ENCODE results near the gene CAMK1D. TPM values are rescaled to one million over a fixed set of nuclear protein-coding genes. Genes with fewer than 3 reads are reported as not detected.
A peak's percentile ranks its signal among the peaks of the same experiment; 100 is the strongest.

The CAMK1D gene
- total RNA-seq, 1 donor from 2014 or later = 7.6 TPM

DNA sequence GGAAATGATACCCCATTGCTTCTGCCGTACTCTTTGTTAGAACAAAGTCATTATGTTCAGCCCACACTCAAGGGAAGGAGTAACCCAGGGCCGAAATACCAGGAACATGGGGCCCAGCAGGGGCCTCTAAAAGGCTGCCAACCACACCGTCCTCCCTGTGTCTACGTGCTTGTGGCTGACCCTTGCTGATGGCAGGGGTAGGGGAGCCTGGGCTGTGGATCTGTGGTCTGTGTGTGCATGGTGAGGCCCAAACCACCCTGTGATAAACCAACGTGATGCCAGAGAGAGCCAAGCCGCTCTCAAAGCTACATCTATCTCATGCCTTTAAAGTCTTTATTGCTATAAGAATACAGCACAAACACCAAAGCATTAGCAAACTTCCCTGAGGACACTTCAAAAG is 493.0 kb downstream of the CAMK1D start:
- no peaks in the 10 kb centered on the region for H3K36me3 Mint-ChIP-seq
- H3K4me3 Mint-ChIP-seq = no peak overlapping the region
- DNase-seq (ENCODE audit: low spot score in 2 of 2, unreplicated experiment in 2 of 2) = no peak
- TF ChIP-seq, protein P1, sequence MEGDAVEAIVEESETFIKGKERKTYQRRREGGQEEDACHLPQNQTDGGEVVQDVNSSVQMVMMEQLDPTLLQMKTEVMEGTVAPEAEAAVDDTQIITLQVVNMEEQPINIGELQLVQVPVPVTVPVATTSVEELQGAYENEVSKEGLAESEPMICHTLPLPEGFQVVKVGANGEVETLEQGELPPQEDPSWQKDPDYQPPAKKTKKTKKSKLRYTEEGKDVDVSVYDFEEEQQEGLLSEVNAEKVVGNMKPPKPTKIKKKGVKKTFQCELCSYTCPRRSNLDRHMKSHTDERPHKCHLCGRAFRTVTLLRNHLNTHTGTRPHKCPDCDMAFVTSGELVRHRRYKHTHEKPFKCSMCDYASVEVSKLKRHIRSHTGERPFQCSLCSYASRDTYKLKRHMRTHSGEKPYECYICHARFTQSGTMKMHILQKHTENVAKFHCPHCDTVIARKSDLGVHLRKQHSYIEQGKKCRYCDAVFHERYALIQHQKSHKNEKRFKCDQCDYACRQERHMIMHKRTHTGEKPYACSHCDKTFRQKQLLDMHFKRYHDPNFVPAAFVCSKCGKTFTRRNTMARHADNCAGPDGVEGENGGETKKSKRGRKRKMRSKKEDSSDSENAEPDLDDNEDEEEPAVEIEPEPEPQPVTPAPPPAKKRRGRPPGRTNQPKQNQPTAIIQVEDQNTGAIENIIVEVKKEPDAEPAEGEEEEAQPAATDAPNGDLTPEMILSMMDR (IDR thresholded peaks at IDR 0.05; ENCODE audit: unreplicated experiment) = no peak
- no peak overlapping the region for H3K27ac Mint-ChIP-seq
- H3K4me1 Mint-ChIP-seq = peaks cover 24% of the 10 kb centered on the region
- no peaks in the 10 kb centered on the region for H3K9me3 Mint-ChIP-seq
- no peaks in the 10 kb centered on the region for H3K27me3 Mint-ChIP-seq (ENCODE audit: low read depth)

DNA sequence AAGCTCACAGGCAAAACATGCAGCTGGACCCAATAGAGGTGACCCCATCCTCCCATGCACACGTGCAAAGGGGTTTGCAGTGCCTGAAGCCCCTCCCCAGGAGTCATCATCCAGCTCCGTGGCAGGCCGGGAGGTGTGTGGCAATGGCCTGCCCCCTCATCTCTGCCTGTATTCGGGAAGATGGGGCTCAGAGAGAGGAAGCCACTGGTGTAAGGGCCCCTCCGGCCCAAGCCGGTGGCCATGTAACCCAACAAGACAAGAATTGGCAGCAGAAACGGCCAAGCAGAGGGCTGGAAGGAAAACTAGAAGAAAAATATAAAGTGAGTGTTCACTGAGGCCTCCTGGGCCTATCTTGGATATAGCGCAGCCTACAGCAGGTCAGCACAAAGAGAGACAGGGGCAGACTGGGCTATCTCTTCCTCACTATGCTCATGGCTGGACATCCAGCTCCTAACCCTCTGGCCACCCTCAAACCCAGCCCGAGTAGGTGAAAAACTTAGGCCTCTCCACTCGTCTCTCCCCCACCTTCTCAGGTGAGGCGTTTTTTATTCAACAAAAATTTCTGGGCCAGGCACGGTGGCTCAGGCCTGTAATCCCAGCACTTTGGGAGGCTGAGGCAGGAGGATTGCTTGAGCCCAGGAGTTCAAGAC is 494.1 kb downstream of the CAMK1D start:
- no peaks in the 10 kb centered on the region for H3K36me3 Mint-ChIP-seq
- H3K4me1 Mint-ChIP-seq = peaks cover 24% of the 10 kb centered on the region
- no peaks in the 10 kb centered on the region for H3K27me3 Mint-ChIP-seq (ENCODE audit: low read depth)
- no peak overlapping the region for H3K27ac Mint-ChIP-seq
- TF ChIP-seq, protein P1 (IDR thresholded peaks at IDR 0.05; ENCODE audit: unreplicated experiment) = no peak
- no peak for DNase-seq (ENCODE audit: low spot score in 2 of 2, unreplicated experiment in 2 of 2)
- no peaks in the 10 kb centered on the region for H3K9me3 Mint-ChIP-seq
- H3K4me3 Mint-ChIP-seq = no peak overlapping the region

DNA sequence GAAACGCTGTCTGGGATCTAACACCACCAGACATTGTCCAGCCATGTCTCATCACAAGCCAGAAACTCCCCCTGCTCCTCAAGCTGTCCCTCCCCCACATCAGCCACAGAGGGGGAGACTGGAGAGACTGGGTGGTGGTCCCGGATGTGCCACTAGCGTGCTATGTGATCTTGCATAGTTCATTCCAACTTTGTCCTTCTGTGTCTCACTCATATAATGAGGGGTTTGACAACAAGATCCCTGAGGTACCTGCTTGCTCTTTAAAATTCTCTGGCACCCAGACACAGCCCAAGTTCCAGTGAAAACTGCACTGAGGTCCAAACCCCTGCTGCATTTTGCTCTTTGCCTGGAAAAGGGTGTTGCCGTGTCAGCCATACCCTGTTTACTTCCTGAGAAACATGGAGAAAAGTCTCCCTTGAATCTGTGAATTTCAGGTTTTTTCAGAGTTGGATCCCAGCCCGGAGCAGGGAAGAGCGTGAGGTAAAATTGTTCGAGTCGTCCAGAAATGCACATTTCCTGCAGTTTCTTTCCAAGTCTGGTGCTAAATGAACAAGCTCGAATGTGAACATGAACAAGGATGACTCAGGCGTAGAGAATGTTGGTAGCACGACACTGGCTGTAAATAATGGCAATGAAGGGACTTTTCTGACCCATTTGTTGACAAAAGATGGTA is 495.6 kb downstream of the CAMK1D start:
- Mint-ChIP-seq H3K4me1 (peaks cover 35% of the 10 kb centered on the region), H3K4me3 (peak overlapping the region; percentile 44)

DNA sequence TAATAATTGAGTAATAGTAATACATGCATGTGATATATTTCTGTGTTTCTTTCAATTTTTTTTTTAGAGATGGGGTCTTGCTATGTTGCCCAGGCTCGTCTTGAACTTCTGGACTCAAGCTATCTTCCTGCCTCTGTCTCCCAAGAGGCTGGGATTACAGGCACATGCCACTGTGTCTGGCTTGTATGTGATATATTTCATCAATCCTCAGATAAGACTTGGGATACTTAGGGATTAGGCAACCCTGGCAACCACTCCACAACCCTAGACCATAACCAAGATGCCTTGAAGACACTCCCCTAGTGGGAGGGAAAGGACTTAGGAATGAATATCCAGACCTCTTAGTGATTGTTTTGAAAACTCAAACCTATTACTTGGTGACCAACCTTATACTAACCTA is 497.4 kb downstream of the CAMK1D start:
- Mint-ChIP-seq H3K4me1 (peaks cover 33% of the 10 kb centered on the region), H3K9me3 (peaks cover 5% of the 10 kb centered on the region), H3K27me3 (ENCODE audit: low read depth) (no peaks in the 10 kb centered on the region), H3K27ac (no peak overlapping the region), H3K4me3 (no peak overlapping the region), H3K36me3 (no peaks in the 10 kb centered on the region)
- TF ChIP-seq, protein P1 (IDR thresholded peaks at IDR 0.05; ENCODE audit: unreplicated experiment) = no peak
- DNase-seq (ENCODE audit: low spot score in 2 of 2, unreplicated experiment in 2 of 2) = no peak

More for the DNA sequence above, 495.6 kb downstream of the CAMK1D start:
- peak in 1 of 2 experiments; percentile 53 for DNase-seq (ENCODE audit: low spot score in 2 of 2, unreplicated experiment in 2 of 2)
- Mint-ChIP-seq H3K27ac (peak overlapping the region; percentile 95), H3K9me3 (no peaks in the 10 kb centered on the region), H3K36me3 (no peaks in the 10 kb centered on the region), H3K27me3 (ENCODE audit: low read depth) (no peaks in the 10 kb centered on the region)
- TF ChIP-seq, protein P1 (IDR thresholded peaks at IDR 0.05; ENCODE audit: unreplicated experiment) = no peak

DNA sequence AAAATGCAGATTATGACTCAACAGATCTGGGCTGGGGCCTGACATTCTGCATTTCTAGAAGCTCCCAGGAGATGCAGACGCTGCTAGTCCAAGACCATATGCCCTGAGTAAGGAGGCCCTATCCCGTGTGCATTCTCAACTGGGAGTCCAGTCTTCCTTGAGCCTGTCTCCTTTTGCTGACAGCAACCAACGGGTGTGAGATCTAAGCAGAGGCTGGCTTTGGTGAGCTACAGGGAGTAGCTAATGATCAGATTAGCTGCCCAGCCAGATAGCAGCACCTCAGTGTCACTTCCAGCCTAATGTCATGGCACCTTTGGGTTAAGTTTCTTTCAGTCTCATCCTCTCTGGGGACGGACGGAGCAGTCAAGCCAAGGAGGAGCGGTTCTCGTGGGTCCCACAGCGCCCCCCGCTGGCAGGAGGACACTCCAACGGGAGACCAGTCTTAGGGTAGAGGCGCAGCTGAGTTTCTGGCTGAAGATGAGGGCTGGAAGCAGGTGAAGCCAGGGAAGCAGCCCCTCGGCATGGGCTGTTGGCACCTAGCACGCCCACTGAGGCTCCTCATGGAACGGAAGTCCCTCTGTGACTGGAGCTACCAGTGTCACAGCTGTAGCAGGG is 498.1 kb downstream of the CAMK1D start:
- no peak overlapping the region for H3K4me3 Mint-ChIP-seq
- H3K9me3 Mint-ChIP-seq = peaks cover 5% of the 10 kb centered on the region

More for the DNA sequence above, 498.1 kb downstream of the CAMK1D start:
- H3K4me1 Mint-ChIP-seq = peaks cover 33% of the 10 kb centered on the region
- DNase-seq (ENCODE audit: low spot score in 2 of 2, unreplicated experiment in 2 of 2) = no peak
- H3K27me3 Mint-ChIP-seq (ENCODE audit: low read depth) = no peaks in the 10 kb centered on the region
- TF ChIP-seq, protein P1 (IDR thresholded peaks at IDR 0.05; ENCODE audit: unreplicated experiment) = no peak
- no peaks in the 10 kb centered on the region for H3K36me3 Mint-ChIP-seq
- H3K27ac Mint-ChIP-seq = no peak overlapping the region

All from mesothelial cell of epicardium (in vitro differentiated cells).